ENCODE data around the gene POU2F1. TPM values are rescaled to one million over a fixed set of nuclear protein-coding genes. Genes with fewer than 3 reads are reported as not detected.

The POU2F1 gene
- polyA plus RNA-seq, 1 donor (not counting 4 experiments of a cell fraction or from before 2014, with no cell fraction given) = 3.2 TPM

GRCh38 chr1:167304165-167304564 is 83.5 kb downstream of the POU2F1 start:
- dilution Hi-C loops (cut with MboI; ENCODE audit: extremely low pct_ligation_motif_present, low sequenced_read_pairs) = no loop called here
- H3K9me1 ChIP-seq (ENCODE audit: control insufficient read depth, extremely low read depth, insufficient read depth, low read length) = no peaks in the 10 kb centered on the region
- H3K4me3 ChIP-seq (ENCODE audit: control insufficient read depth in 2 of 3, extremely low read depth in 1 of 3, insufficient read depth in 2 of 3, low read depth in 1 of 3, low read length in 3 of 3) = no peak overlapping the region
- no peaks in the 10 kb centered on the region for H3K36me3 ChIP-seq (ENCODE audit: control insufficient read depth in 2 of 2, extremely low read depth in 1 of 2, insufficient read depth in 2 of 2, low read length in 2 of 2)
- no peaks in the 10 kb centered on the region for H3K9me3 ChIP-seq (ENCODE audit: control insufficient read depth, low read depth, low read length)
- DNase-seq (ENCODE audit: low read depth, low spot score) (no peak), FAIRE-seq (no peak)
- H2AFZ ChIP-seq (ENCODE audit: control insufficient read depth, low read length) = no peak overlapping the region
- no peaks in the 10 kb centered on the region for H4K20me1 ChIP-seq (ENCODE audit: control insufficient read depth, extremely low read depth, insufficient read depth, low read length)
- no peak overlapping the region for H3K4me2 ChIP-seq (ENCODE audit: control insufficient read depth, extremely low read depth, insufficient read depth, low read depth, low read length)
- TF ChIP-seq EZH2 (IDR thresholded peaks at IDR 0.05; ENCODE audit: low read length) (no peak), CTCF (optimal IDR thresholded peaks at IDR 0.05 in 1 of 3, IDR thresholded peaks at IDR 0.05 in 1 of 3, conservative IDR thresholded peaks at IDR 0.05 in 1 of 3; ENCODE audit: extremely low read depth in 1 of 3, insufficient read depth in 2 of 3, low read length in 3 of 3) (no peak)
- peaks cover 3% of the 10 kb centered on the region for H3K79me2 ChIP-seq (ENCODE audit: control insufficient read depth, insufficient read depth, low read length)
- no peak overlapping the region for H3K27ac ChIP-seq (ENCODE audit: control insufficient read depth, insufficient read depth, low read length)
- H3K4me1 ChIP-seq (ENCODE audit: control insufficient read depth, extremely low read depth, insufficient read depth, low read length) = peaks cover 4% of the 10 kb centered on the region
- H3K9ac ChIP-seq (ENCODE audit: control insufficient read depth, extremely low read depth, insufficient read depth, low read length) = no peak overlapping the region
- H3K27me3 ChIP-seq (ENCODE audit: control insufficient read depth, extremely low read depth, insufficient read depth, low read length) = no peaks in the 10 kb centered on the region

GRCh38 chr1:167305059-167305705 is 84.5 kb downstream of the POU2F1 start:
- H3K27me3 ChIP-seq (ENCODE audit: control insufficient read depth, extremely low read depth, insufficient read depth, low read length) = no peaks in the 10 kb centered on the region
- no peak overlapping the region for H3K27ac ChIP-seq (ENCODE audit: control insufficient read depth, insufficient read depth, low read length)
- no peaks in the 10 kb centered on the region for H4K20me1 ChIP-seq (ENCODE audit: control insufficient read depth, extremely low read depth, insufficient read depth, low read length)
- H3K4me3 ChIP-seq (ENCODE audit: control insufficient read depth in 2 of 3, extremely low read depth in 1 of 3, insufficient read depth in 2 of 3, low read depth in 1 of 3, low read length in 3 of 3) = no peak overlapping the region
- peaks cover 4% of the 10 kb centered on the region for H3K4me1 ChIP-seq (ENCODE audit: control insufficient read depth, extremely low read depth, insufficient read depth, low read length)
- H3K79me2 ChIP-seq (ENCODE audit: control insufficient read depth, insufficient read depth, low read length) = peaks cover 3% of the 10 kb centered on the region
- no peaks in the 10 kb centered on the region for H3K36me3 ChIP-seq (ENCODE audit: control insufficient read depth in 2 of 2, extremely low read depth in 1 of 2, insufficient read depth in 2 of 2, low read length in 2 of 2)
- no peak overlapping the region for H2AFZ ChIP-seq (ENCODE audit: control insufficient read depth, low read length)
- FAIRE-seq (no peak), DNase-seq (ENCODE audit: low read depth, low spot score) (no peak)
- H3K9me1 ChIP-seq (ENCODE audit: control insufficient read depth, extremely low read depth, insufficient read depth, low read length) = no peaks in the 10 kb centered on the region
- TF ChIP-seq CTCF (optimal IDR thresholded peaks at IDR 0.05 in 1 of 3, IDR thresholded peaks at IDR 0.05 in 1 of 3, conservative IDR thresholded peaks at IDR 0.05 in 1 of 3; ENCODE audit: extremely low read depth in 1 of 3, insufficient read depth in 2 of 3, low read length in 3 of 3) (no peak), EZH2 (IDR thresholded peaks at IDR 0.05; ENCODE audit: low read length) (no peak)
- no peak overlapping the region for H3K9ac ChIP-seq (ENCODE audit: control insufficient read depth, extremely low read depth, insufficient read depth, low read length)
- no peak overlapping the region for H3K4me2 ChIP-seq (ENCODE audit: control insufficient read depth, extremely low read depth, insufficient read depth, low read depth, low read length)
- dilution Hi-C loops (cut with MboI; ENCODE audit: extremely low pct_ligation_motif_present, low sequenced_read_pairs) = no loop called here
- H3K9me3 ChIP-seq (ENCODE audit: control insufficient read depth, low read depth, low read length) = no peaks in the 10 kb centered on the region
